Measurements from ENCODE around the gene LRMDA.

GRCh38 chr10:75999001-75999400 is 567.6 kb downstream of the LRMDA start:
- TF ChIP-seq CTCF (IDR thresholded peaks at IDR 0.05), result no peak
- no peak for TF ChIP-seq EZH2 (IDR thresholded peaks at IDR 0.05)
- TF ChIP-seq EZH2phosphoT487 (IDR thresholded peaks at IDR 0.05), result no peak

All from neural progenitor cell (in vitro differentiated cells).